Nephron (organoid): ENCODE data around the gene DOCK2.
"Not testable (repeated sequence)": the region's sequence is repeated elsewhere in the genome, so short reads cannot be mapped to it uniquely, and the experiment has no call there.

Experiments
- H3K27ac Mint-ChIP-seq, 3 experiments: 2 replicates each; pipeline ENCODE4 v1.8.0; 2020; ENCODE audit warnings: mixed read lengths in 3 of 3, mild to moderate bottlenecking in 2 of 3, moderate library complexity in 1 of 3
- H3K27me3 Mint-ChIP-seq: 2 replicates; pipeline ENCODE4 v1.8.0; 2021; ENCODE audit warnings: low read depth, mild to moderate bottlenecking, moderate library complexity, mixed read lengths
- H3K36me3 Mint-ChIP-seq: 2 replicates; pipeline ENCODE4 v1.8.0; 2020; ENCODE audit warnings: low read depth, mixed read lengths
- H3K4me1 Mint-ChIP-seq: 2 replicates; pipeline ENCODE4 v1.8.0; 2020; ENCODE audit warnings: mixed read lengths
- H3K4me3 Mint-ChIP-seq, 3 experiments: 2 replicates each; pipeline ENCODE4 v1.8.0; 2020; ENCODE audit warnings: mild to moderate bottlenecking in 3 of 3, mixed read lengths in 3 of 3, moderate library complexity in 2 of 3
- H3K9me3 Mint-ChIP-seq: 2 replicates; pipeline ENCODE4 v1.8.0; 2020; ENCODE audit warnings: mixed read lengths
- TF ChIP-seq, protein P1 (sequence below), 3 experiments: fragments of 200-600 bp; sonication (generic); IDR thresholded peaks; one replicate each; pipeline ENCODE4 v1.5.0; 2021; ENCODE audit warnings: antibody characterized with exemption in 3 of 3; ENCODE audit not compliant: unreplicated experiment in 3 of 3

DOCK2 gene

DNA sequence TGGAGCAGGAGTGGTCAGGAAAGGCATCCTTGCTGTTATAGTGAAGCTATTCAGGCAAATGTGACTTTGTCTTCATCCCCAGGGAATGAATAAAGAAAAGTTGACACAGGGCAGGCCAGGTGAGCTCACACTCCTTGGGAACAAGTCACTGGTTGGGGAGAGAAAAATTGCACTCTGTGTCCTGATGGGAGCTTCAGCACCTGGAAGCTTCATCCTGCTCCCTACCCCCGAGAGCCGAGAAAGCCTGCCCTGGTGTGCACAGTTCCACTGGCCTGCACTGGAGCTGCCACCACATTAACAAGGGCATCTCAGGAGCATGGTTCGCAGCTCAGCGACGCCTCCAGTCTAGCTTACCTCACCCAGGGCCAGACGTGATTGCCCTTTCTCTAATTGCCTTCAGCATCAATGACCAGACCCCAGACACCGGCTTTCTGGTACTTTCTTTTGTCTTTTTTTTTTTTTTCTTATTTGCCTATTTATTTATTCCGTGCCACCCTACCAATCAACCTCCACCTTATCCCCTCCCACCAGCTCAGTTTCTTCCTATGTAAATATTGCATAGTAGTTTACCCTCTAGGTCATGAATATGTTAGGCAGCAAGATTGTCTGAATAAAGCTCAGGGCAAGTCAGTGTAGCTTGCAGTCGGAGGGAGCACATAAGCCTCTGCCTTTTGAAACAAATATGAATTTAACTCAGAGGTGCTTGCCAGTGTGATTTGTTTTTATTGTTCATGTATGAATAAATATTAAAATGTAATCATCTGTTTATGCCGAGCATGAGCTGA lies 87.4 kb downstream of the DOCK2 start:
- Mint-ChIP-seq H3K4me3 (no peak overlapping the region), H3K36me3 (no peaks in the 10 kb centered on the region), H3K4me1 (no peaks in the 10 kb centered on the region), H3K27me3 (peaks cover 32% of the 10 kb centered on the region), H3K9me3 (no peaks in the 10 kb centered on the region), H3K27ac (no peak overlapping the region)
- TF ChIP-seq, protein P1, sequence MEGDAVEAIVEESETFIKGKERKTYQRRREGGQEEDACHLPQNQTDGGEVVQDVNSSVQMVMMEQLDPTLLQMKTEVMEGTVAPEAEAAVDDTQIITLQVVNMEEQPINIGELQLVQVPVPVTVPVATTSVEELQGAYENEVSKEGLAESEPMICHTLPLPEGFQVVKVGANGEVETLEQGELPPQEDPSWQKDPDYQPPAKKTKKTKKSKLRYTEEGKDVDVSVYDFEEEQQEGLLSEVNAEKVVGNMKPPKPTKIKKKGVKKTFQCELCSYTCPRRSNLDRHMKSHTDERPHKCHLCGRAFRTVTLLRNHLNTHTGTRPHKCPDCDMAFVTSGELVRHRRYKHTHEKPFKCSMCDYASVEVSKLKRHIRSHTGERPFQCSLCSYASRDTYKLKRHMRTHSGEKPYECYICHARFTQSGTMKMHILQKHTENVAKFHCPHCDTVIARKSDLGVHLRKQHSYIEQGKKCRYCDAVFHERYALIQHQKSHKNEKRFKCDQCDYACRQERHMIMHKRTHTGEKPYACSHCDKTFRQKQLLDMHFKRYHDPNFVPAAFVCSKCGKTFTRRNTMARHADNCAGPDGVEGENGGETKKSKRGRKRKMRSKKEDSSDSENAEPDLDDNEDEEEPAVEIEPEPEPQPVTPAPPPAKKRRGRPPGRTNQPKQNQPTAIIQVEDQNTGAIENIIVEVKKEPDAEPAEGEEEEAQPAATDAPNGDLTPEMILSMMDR (IDR thresholded peaks at IDR 0.05; ENCODE audit: unreplicated experiment in 3 of 3), result no peak

DNA sequence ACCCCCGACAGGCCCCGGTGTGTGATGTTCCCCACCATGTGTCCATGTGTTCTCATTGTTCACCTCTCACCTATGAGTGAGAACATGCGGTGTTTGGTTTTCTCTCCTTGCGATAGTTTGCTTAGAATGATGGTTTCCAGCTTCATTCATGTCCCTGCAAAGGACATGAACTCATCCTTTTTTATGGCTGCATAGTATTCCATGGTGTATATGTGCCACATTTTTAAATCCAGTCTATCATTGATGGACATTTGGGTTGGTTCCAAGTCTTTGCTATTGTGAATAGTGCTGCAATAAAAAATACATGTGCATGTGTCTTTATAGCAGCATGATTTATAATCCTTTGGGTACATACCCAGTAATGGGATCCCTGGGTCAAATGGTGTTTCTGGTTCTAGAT lies 88.6 kb downstream of the DOCK2 start:
- H3K4me1 Mint-ChIP-seq, H3K4me3 Mint-ChIP-seq, H3K9me3 Mint-ChIP-seq, H3K27ac Mint-ChIP-seq, H3K36me3 Mint-ChIP-seq: not testable (repeated sequence)
- H3K27me3 Mint-ChIP-seq, result peaks cover 31% of the 10 kb centered on the region

DNA sequence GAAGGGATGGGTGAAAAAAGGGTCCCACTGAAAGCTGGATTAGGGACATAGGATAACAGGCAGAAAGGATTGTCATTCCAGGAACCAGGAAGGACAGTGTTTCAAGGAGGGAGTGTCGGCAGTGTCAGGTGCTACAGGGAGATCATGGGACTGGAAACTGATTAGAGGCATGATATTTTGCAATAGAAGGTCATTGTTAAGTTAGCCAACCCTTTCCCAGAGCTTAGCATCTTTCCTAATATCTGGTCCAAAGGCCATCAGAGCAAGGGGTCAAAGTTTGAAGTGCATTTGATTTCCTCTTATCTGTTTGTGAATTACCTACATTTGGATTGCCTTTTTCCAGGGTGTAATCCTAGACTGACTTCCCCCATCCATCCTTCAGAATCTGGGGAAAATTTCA lies 91.3 kb downstream of the DOCK2 start:
- Mint-ChIP-seq H3K9me3 (no peaks in the 10 kb centered on the region), H3K36me3 (no peaks in the 10 kb centered on the region), H3K4me3 (no peak overlapping the region), H3K27ac (no peak overlapping the region), H3K4me1 (no peaks in the 10 kb centered on the region), H3K27me3 (peaks cover 24% of the 10 kb centered on the region)
- TF ChIP-seq, protein P1 (IDR thresholded peaks at IDR 0.05; ENCODE audit: unreplicated experiment in 3 of 3), result no peak

DNA sequence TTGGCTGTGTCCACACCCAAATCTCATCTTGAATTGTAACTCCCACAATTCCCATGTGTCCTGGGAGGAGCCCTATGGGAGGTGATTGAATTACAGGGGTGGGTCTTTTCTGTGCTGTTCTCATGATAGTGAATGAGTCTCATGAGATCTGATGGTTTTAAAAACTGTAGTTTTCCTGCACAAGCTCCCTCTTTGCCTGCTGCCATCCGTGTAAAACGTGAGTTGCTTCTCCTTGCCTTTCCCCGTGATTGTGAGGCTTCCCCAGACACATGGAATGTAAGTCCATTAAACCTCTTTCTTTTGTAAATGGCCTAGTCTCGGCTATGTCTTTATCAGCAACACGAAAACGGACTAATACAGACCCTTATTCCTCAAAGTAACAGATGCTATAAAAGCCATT lies 94.1 kb downstream of the DOCK2 start:
- Mint-ChIP-seq H3K27ac (no peak overlapping the region), H3K27me3 (peaks cover 19% of the 10 kb centered on the region), H3K4me1 (no peaks in the 10 kb centered on the region), H3K36me3 (no peaks in the 10 kb centered on the region), H3K9me3 (no peaks in the 10 kb centered on the region), H3K4me3 (no peak overlapping the region)
- TF ChIP-seq, protein P1 (IDR thresholded peaks at IDR 0.05; ENCODE audit: unreplicated experiment in 3 of 3), result no peak

DNA sequence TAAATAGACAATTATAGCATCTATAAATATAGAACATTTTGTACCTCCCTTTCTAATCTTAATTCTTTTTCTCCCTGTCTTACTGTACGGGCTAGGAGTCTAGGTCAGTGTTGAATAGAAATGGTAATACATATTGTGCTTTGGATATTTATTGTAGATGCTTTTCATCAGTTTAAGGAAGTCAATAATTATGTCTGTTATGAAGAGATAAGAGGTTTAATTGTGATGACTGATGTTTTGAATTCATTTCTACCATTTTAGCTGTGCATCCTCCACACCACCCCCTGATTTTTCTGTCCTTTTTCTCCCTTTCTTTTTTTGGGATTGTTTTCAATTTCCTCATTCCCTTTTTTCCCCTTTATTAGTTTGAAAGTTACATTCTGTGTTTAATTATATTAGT lies 95.8 kb downstream of the DOCK2 start:
- H3K4me1 Mint-ChIP-seq, result no peaks in the 10 kb centered on the region
- H3K27ac Mint-ChIP-seq, result no peak overlapping the region
- no peaks in the 10 kb centered on the region for H3K9me3 Mint-ChIP-seq
- H3K27me3 Mint-ChIP-seq, result peaks cover 17% of the 10 kb centered on the region
- no peak overlapping the region for H3K4me3 Mint-ChIP-seq
- TF ChIP-seq, protein P1 (IDR thresholded peaks at IDR 0.05; ENCODE audit: unreplicated experiment in 3 of 3), result no peak
- H3K36me3 Mint-ChIP-seq, result no peaks in the 10 kb centered on the region

DNA sequence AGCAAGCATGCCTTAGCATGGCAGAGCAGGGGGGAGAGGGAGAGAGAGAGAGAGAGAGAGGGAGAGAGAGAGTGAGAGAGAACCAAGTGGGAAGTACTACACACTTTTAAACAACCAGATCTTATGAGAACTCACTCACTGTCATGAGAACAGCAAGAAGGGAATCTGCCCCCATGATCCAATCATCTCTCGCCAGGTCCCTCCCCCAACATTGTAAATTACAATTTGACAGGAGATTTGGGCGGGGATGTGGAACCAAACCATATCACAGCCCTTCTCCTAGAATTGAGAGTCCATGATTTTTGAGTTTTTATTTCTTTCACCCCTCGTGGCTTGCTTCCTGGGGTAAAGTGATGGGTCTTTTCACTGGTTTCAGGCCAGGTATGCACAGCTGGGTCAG lies 98.8 kb downstream of the DOCK2 start:
- Mint-ChIP-seq H3K27ac (no peak overlapping the region), H3K27me3 (peaks cover 8% of the 10 kb centered on the region), H3K9me3 (no peaks in the 10 kb centered on the region), H3K4me3 (no peak overlapping the region), H3K4me1 (no peaks in the 10 kb centered on the region), H3K36me3 (no peaks in the 10 kb centered on the region)
- TF ChIP-seq, protein P1 (IDR thresholded peaks at IDR 0.05; ENCODE audit: unreplicated experiment in 3 of 3), result no peak
